Measurements from ENCODE around the gene UBL7.
A peak's percentile ranks its signal among the peaks of the same experiment; 100 is the strongest.

Gene UBL7

GRCh38 chr15:74432968-74433591, 27.9 kb downstream of the UBL7 start:
- H3K9me3 ChIP-seq (ENCODE audit: control insufficient read depth, insufficient read depth, low read length) = no peaks in the 10 kb centered on the region
- H3K4me3 ChIP-seq (ENCODE audit: low read length) = peak overlapping the region; percentile 59
- peaks cover 21% of the 10 kb centered on the region for H4K20me1 ChIP-seq (ENCODE audit: control insufficient read depth, insufficient read depth, low read depth, low read length)
- H3K27ac ChIP-seq (ENCODE audit: low read depth, low read length) = no peak overlapping the region
- no peaks in the 10 kb centered on the region for H3K79me2 ChIP-seq (ENCODE audit: control insufficient read depth, low read length)
- H3K4me1 ChIP-seq (ENCODE audit: control insufficient read depth, low read length) = peaks cover 29% of the 10 kb centered on the region
- TF ChIP-seq, protein P1, sequence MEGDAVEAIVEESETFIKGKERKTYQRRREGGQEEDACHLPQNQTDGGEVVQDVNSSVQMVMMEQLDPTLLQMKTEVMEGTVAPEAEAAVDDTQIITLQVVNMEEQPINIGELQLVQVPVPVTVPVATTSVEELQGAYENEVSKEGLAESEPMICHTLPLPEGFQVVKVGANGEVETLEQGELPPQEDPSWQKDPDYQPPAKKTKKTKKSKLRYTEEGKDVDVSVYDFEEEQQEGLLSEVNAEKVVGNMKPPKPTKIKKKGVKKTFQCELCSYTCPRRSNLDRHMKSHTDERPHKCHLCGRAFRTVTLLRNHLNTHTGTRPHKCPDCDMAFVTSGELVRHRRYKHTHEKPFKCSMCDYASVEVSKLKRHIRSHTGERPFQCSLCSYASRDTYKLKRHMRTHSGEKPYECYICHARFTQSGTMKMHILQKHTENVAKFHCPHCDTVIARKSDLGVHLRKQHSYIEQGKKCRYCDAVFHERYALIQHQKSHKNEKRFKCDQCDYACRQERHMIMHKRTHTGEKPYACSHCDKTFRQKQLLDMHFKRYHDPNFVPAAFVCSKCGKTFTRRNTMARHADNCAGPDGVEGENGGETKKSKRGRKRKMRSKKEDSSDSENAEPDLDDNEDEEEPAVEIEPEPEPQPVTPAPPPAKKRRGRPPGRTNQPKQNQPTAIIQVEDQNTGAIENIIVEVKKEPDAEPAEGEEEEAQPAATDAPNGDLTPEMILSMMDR (IDR thresholded peaks at IDR 0.05; ENCODE audit: low read depth, low read length, poor library complexity, severe bottlenecking) = no peak
- TF ChIP-seq EZH2phosphoT487 (IDR thresholded peaks at IDR 0.05; ENCODE audit: borderline replicate concordance, low read length) = peak; percentile 86; the same call in 1 of the 2 replicates
- peaks cover 91% of the 10 kb centered on the region for H3K27me3 ChIP-seq (ENCODE audit: control insufficient read depth, low read length)
- no peaks in the 10 kb centered on the region for H3K9me2 ChIP-seq (replicated peaks; ENCODE audit: control insufficient read depth, low read length)
- H3K4me2 ChIP-seq (ENCODE audit: low read length) = peak overlapping the region; percentile 73
- H3F3A ChIP-seq (ENCODE audit: control insufficient read depth, insufficient read depth) = no peaks in the 10 kb centered on the region
- no peaks in the 10 kb centered on the region for H3K36me3 ChIP-seq (ENCODE audit: control insufficient read depth, low read length)

- Histone ChIP-seq H3K36me3 (ENCODE audit: control insufficient read depth, low read length) (no peaks in the 10 kb centered on the region), H3K4me3 (ENCODE audit: low read length) (no peak overlapping the region), H3K27ac (ENCODE audit: low read depth, low read length) (no peak overlapping the region), H3K9me2 (replicated peaks; ENCODE audit: control insufficient read depth, low read length) (no peaks in the 10 kb centered on the region), H4K20me1 (ENCODE audit: control insufficient read depth, insufficient read depth, low read depth, low read length) (peaks cover 21% of the 10 kb centered on the region), H3K79me2 (ENCODE audit: control insufficient read depth, low read length) (no peaks in the 10 kb centered on the region), H3K27me3 (ENCODE audit: control insufficient read depth, low read length) (peaks cover 97% of the 10 kb centered on the region), H3K4me1 (ENCODE audit: control insufficient read depth, low read length) (peaks cover 29% of the 10 kb centered on the region), H3K9me3 (ENCODE audit: control insufficient read depth, insufficient read depth, low read length) (no peaks in the 10 kb centered on the region), H3F3A (ENCODE audit: control insufficient read depth, insufficient read depth) (no peaks in the 10 kb centered on the region), H3K4me2 (ENCODE audit: low read length) (no peak overlapping the region)
- TF ChIP-seq, protein P1 (IDR thresholded peaks at IDR 0.05; ENCODE audit: low read depth, low read length, poor library complexity, severe bottlenecking) = no peak
- peak; percentile 95; the same call in 1 of the 2 replicates for TF ChIP-seq EZH2phosphoT487 (IDR thresholded peaks at IDR 0.05; ENCODE audit: borderline replicate concordance, low read length)
Observed at GRCh38 chr15:74432271-74432967, 28.5 kb downstream of the UBL7 start.

GRCh38 chr15:74431645-74432044, 29.3 kb downstream of the UBL7 start:
- Histone ChIP-seq H3K9me3 (ENCODE audit: control insufficient read depth, insufficient read depth, low read length) (no peaks in the 10 kb centered on the region), H3K4me2 (ENCODE audit: low read length) (no peak overlapping the region), H3K36me3 (ENCODE audit: control insufficient read depth, low read length) (no peaks in the 10 kb centered on the region), H3K9me2 (replicated peaks; ENCODE audit: control insufficient read depth, low read length) (no peaks in the 10 kb centered on the region), H3K4me1 (ENCODE audit: control insufficient read depth, low read length) (peaks cover 29% of the 10 kb centered on the region), H3K27ac (ENCODE audit: low read depth, low read length) (no peak overlapping the region), H3K79me2 (ENCODE audit: control insufficient read depth, low read length) (no peaks in the 10 kb centered on the region), H3F3A (ENCODE audit: control insufficient read depth, insufficient read depth) (no peaks in the 10 kb centered on the region), H4K20me1 (ENCODE audit: control insufficient read depth, insufficient read depth, low read depth, low read length) (peaks cover 21% of the 10 kb centered on the region), H3K27me3 (ENCODE audit: control insufficient read depth, low read length) (peaks cover 98% of the 10 kb centered on the region), H3K4me3 (ENCODE audit: low read length) (no peak overlapping the region)
- TF ChIP-seq EZH2phosphoT487 (IDR thresholded peaks at IDR 0.05; ENCODE audit: borderline replicate concordance, low read length) = no peak
- TF ChIP-seq, protein P1 (IDR thresholded peaks at IDR 0.05; ENCODE audit: low read depth, low read length, poor library complexity, severe bottlenecking) = no peak
